NCI-H2227 (cell line): ENCODE measurements around the gene LARP1.
"Not testable (repeated sequence)": the region's sequence is repeated elsewhere in the genome, so short reads cannot be mapped to it uniquely, and the experiment has no call there.

ENCODE experiments used
- DNase-seq: peaks from one replicate; lab custom pipeline; 2025; ENCODE audit not compliant: unreplicated experiment; lab: John Stamatoyannopoulos, UW

LARP1 gene

DNA sequence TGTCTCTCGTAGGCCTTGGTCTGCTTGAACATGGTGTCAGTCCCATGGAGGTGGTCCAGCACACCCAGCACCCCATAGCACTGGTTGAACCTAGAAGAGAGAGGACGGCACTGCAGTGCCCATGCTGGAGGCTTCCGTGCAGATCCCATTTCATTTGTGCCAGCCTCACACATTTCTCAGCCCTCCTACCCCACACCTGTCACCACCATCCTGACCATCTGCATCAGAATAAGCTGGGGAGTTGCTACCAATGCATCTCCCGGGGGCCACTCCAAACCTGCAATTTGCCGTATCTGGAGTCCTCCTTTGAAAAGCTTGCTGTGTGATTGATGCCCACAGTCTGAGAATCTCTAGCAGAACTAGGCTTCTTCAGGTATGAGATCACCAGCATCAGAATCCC, 65.2 kb downstream of the LARP1 start:
- DNase-seq, result no peak

DNA sequence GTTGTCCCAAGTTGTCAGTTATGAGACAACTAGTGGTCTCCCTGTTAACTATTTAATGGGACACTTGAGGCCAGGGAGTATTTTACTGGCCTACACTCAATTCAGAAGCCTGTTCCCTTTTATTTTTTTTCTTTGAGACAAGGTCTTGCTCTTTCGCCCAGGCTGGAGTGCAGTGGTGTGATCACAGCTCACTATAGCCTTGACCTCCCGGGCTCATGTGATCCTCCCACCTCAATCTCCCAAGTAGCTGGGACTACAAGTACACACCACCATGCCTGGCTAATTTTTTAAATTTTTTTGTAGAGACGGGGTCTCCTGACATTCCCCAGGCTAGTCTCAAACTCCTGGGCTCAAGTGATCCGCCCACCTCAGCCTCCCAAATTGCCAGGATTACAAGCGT, 67.7 kb downstream of the LARP1 start:
- not testable (repeated sequence) for DNase-seq

DNA sequence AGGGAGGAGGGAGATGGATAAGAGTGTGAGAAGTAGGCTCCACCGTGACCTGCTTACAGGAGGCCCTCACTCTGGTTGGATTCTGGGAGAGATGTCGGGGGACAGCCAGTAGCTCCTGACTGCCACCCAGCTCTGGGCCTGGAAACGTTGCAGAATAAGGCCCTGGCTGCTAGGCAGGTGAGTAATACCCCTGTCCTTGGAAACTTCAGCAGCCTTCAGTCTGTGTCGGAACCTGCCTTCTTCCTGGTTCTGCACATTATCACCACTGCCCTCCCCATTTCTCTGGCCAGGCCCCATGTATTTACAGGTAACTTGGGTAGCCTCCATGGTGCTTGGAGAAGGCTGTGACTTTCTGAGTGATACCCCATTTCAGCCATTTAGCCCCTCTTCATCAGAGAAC, 68.4 kb downstream of the LARP1 start:
- DNase-seq, result no peak

- DNase-seq, result no peak
Measured at GRCh38 chr5:154824070-154824469, 68.9 kb downstream of the LARP1 start.

GRCh38 chr5:154829181-154829588, 74.0 kb downstream of the LARP1 start:
- no peak for DNase-seq

GRCh38 chr5:154829589-154830218, 74.5 kb downstream of the LARP1 start:
- no peak for DNase-seq

DNA sequence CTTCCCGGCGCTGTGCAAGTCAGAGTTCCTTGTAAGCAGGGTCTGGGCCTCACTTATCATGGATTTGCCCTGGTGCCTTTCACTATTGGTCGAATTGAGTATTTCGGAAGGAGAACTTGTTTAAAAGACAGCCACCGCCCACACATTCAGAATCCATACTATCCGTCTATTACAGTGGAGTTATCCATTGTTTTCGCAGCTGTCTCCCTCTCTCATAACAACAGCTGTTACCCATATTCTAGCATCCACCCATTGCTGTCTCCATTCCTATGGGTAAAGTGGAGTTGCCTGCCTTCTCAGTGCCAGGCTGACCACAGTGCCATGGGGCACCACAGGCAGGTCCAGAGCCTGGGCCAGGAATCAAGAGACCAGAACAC, 75.0 kb downstream of the LARP1 start:
- DNase-seq, result no peak

DNA sequence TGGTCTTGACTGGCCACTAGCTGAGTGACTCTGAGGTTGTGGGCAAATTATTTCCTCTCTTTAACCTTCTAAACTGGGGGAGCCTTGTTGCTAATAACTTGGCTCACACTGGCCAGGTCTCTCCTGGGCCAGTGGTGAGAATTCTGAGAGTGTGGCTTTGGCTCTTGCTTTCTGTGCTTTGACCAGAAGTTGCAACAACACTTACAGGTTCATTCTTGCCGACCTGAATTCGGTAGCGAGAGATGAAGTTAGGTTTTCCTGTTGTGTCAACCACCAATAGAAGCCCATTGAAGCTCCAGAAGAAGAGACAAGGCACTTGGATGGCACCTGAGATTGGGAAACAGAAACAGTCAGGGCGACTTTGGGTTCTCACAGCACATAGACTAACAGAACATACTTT, 75.4 kb downstream of the LARP1 start:
- DNase-seq, result no peak

DNA sequence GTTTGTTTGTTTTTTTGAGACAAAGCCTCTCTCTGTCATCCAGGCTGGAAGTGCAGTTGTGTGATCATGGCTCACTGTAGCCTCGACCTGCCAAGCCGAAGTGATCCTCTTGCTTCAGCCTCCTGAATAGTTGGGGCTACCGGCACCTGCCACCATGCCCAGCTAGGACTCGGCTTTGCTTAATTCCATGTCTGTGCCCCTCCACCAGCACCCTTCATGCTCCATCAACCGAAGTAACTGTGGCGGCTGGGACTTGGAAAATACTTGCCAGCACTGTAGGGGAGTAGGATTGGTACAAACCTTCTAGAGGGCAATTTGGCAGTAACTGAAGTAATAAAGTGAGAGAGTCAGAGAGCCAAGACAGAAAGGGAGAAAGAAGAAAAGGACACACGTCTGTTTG, 76.3 kb downstream of the LARP1 start:
- no peak for DNase-seq

GRCh38 chr5:154832804-154833203, 77.6 kb downstream of the LARP1 start:
- not testable (repeated sequence) for DNase-seq

DNA sequence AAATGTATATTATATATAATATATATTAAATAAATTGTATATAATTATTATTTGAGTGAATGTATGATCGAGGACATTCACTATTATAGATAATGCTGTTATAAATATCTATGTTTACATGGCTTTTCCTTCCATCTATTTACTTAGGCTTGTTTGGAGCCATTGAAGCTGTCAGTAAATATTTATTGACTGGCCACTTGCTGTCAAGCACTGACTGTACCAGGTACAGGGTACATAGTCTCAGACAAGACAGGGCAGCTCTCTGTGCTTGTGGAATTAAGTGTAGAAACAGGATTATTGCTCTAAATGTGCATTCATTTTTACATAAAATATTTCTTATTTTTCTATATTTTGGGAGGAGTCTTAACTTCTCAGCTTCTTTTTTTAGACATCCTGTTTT, 78.9 kb downstream of the LARP1 start:
- no peak for DNase-seq

GRCh38 chr5:154835701-154836052, 80.5 kb downstream of the LARP1 start:
- not testable (repeated sequence) for DNase-seq

GRCh38 chr5:154836225-154836624, 81.0 kb downstream of the LARP1 start:
- no peak for DNase-seq

- no peak for DNase-seq
Measured at GRCh38 chr5:154837009-154837901, 82.1 kb downstream of the LARP1 start.

DNA sequence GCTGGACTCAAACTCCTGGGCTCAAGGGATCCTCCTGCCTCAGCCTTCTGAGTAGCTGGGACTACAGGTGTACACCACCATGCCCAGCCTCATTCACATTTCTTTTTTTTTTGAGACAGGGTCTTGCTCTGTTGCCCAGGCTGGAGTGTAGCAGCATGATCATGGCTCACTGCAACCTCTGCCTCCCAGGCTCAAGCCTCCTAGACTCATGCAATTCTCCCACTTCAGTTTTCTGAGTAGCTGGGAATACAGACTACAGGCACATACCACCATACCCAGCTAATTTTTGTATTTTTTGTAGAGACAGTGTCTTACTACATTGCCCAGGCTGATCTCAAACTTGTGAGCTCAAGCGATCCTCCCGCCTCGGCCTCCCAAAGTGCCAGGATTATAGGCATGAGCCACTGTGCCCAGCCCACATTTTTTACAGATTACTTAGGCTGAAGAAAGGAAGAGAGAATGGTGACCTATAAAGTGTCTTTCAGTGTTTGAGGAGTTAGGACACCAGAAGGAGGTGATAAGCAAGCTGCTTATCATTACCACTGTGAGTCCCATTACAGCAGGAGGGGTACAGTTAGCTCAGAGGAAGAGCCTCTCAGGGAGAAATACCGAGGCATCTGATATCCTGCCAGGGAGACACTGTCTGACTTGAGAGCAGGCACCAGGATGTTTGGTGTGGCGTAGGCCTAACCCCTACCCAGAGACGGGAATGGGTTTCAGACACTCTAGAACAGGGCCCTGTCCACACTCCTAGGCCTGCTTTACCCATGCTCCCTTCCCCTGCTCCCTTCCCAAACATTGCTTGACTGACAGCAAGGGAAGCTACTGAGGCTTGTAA, 85.5 kb downstream of the LARP1 start:
- no peak for DNase-seq

- no peak for DNase-seq
Measured at GRCh38 chr5:154841273-154841661, 86.1 kb downstream of the LARP1 start.

GRCh38 chr5:154842689-154843530, 87.7 kb downstream of the LARP1 start:
- DNase-seq, result no peak

DNA sequence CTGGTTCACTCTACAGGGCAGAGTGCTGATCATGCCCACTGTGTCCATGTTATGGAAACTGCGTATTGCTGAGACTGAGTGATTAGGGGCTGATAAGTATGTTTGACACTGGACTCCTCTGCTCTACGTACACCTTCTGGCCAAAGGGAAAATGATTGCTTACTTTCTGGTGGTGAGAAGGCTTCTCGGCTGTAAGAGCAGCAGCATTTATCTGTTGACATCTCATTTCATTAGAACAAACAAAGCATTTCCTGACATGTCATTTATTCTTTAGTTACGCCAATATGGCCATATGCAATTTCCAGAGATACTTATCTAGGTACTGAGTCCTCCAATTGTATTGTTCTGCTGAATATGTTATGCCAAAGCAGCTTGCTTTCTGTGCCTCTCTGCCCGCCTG, 89.6 kb downstream of the LARP1 start:
- DNase-seq, result no peak

DNA sequence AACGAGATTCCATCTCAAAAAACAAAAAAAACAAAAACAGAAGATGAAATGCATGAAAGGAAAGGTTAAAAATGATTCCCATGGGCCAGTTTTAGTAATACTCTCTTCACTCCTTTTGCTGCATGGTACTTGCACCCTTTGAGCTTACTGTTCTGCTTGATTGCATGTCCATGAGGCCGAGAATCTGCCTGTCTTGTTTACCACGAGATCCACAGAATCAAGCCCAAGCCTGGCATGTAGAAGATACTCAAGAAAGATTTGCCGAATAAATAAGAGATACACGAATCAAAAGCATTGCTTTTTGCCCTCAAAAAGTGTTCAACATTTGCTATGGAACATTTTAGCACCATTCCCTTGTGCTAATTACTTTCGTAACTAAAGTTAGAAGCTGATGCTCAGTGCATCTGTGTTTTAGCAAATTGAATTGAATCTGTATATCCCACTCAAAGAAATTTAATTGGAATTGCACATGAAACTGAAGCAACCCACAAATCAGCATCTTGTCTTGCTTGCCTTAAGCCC, 94.1 kb downstream of the LARP1 start:
- no peak for DNase-seq

- DNase-seq, result no peak
Measured at GRCh38 chr5:154849791-154850201, 94.6 kb downstream of the LARP1 start.
